DOHH2 (cell line): Measurements from ENCODE around the gene LARGE1.

Experiments
- H3F3A ChIP-seq: fragments of 200-600 bp; sonication (generic), shearing (Covaris generic); 2 replicates; pipeline ENCODE4 v1.6.0; 2016; ENCODE audit warnings: antibody characterized with exemption, mild to moderate bottlenecking; ENCODE audit not compliant: control insufficient read depth, insufficient read depth
- H3K27ac ChIP-seq: fragments of 200-600 bp; sonication (generic); 2 replicates; pipeline ENCODE4 v1.5.1; 2014; ENCODE audit warnings: low read depth, mild to moderate bottlenecking, low read length, moderate library complexity
- H3K27me3 ChIP-seq: fragments of 200-600 bp; sonication (generic); 2 replicates; pipeline ENCODE4 v1.6.1; 2014; ENCODE audit warnings: mild to moderate bottlenecking, low read length, mixed read lengths; ENCODE audit not compliant: control insufficient read depth
- H3K36me3 ChIP-seq: fragments of 200-600 bp; sonication (generic); 2 replicates; pipeline ENCODE4 v1.6.1; 2014; ENCODE audit warnings: mild to moderate bottlenecking, low read length, moderate library complexity, mixed read lengths; ENCODE audit not compliant: control insufficient read depth
- H3K4me1 ChIP-seq: fragments of 200-600 bp; sonication (generic); 2 replicates; pipeline ENCODE4 v1.6.1; 2014; ENCODE audit warnings: mild to moderate bottlenecking, low read length, mixed read lengths; ENCODE audit not compliant: control insufficient read depth
- H3K4me2 ChIP-seq: fragments of 200-600 bp; sonication (generic); 2 replicates; pipeline ENCODE4 v1.6.0; 2014; ENCODE audit warnings: mild to moderate bottlenecking, low read length, moderate library complexity
- H3K4me3 ChIP-seq: fragments of 200-600 bp; sonication (generic); 2 replicates; pipeline ENCODE4 v1.5.1; 2014; ENCODE audit warnings: mild to moderate bottlenecking, low read length, mixed read lengths
- H3K79me2 ChIP-seq: fragments of 200-600 bp; sonication (generic); 2 replicates; pipeline ENCODE4 v1.6.1; 2014; ENCODE audit warnings: mild to moderate bottlenecking, low read length, mixed read lengths; ENCODE audit not compliant: control insufficient read depth
- H3K9me2 ChIP-seq: fragments of 200-600 bp; sonication (generic); replicated peaks from 2 replicates; pipeline ENCODE4 v1.6.1; 2014; ENCODE audit warnings: mild to moderate bottlenecking, low read length, mixed read lengths; ENCODE audit not compliant: control insufficient read depth
- H3K9me3 ChIP-seq: fragments of 200-600 bp; sonication (generic); 2 replicates; pipeline ENCODE4 v1.6.1; 2014; ENCODE audit warnings: antibody characterized with exemption, low read length, mixed read lengths; ENCODE audit not compliant: control insufficient read depth, insufficient read depth
- H4K20me1 ChIP-seq: fragments of 200-600 bp; sonication (generic); 2 replicates; pipeline ENCODE4 v1.6.0; 2014; ENCODE audit warnings: low read depth, mild to moderate bottlenecking, antibody characterized with exemption, low read length, moderate library complexity; ENCODE audit not compliant: control insufficient read depth, insufficient read depth
- EZH2phosphoT487 ChIP-seq: fragments of 200-600 bp; sonication (generic); IDR thresholded peaks from 2 replicates; pipeline ENCODE4 v1.6.1; 2017; ENCODE audit warnings: borderline replicate concordance, mild to moderate bottlenecking, antibody characterized with exemption, low read length, moderate library complexity, mixed read lengths
- TF ChIP-seq, protein P1 (sequence below): fragments of 200-600 bp; sonication (generic); IDR thresholded peaks from one replicate; pipeline ENCODE4 v1.5.1; 2014; ENCODE audit warnings: antibody characterized with exemption, mild to moderate bottlenecking, low read depth, low read length; ENCODE audit not compliant: poor library complexity, severe bottlenecking

LARGE1 gene

DNA sequence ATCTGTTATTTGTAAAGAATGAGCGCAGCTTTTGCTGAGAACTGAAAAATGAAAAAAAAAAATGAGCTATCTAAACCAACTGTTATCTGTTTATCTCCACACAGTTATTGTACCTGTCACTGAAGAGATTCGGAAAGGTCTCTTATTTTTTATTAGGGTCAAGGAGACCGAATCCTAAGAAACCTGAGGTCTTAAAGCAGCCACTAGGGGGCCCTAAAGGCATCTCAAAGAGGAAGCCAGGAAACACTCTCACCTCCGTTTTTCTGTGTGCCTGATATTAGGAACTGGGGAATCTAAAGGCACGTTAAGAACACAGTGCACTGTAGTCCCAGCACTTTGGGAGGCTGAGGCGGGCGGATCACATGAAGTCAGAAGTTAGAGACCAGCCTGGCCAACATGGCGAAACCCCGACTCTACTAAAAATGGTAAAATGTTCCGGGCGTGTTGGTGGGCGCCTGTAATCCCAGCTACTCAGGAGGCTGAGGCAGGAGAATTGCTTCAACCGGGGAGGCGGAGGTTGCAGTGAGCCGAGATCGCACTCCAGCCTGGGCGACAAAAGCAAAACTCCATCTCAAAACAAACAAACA lies 3.5 kb upstream of the LARGE1 start:
- H3K4me3 ChIP-seq = no peak overlapping the region

DNA sequence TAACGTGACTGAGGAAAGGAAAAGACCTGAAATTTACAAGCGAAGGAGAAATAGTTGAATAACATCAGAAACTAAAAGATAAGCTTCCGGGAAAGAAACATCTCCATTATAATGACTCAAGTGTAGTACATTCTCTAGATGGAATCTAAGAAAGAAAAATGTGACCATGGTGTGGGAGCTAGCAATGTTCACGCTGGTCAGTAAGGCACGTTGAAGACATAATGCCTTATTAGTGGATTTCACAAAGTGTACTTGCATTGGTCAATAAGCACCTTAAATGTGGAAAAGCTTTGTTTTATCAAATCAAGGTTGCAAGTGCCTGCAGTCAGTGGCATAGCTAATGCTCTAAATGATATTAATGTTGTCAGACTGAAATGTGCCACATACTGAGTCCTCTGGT lies 2.8 kb upstream of the LARGE1 start:
- Histone ChIP-seq H3K4me3 (no peak overlapping the region), H3K4me1 (no peaks in the 10 kb centered on the region), H3K9me2 (no peaks in the 10 kb centered on the region), H3F3A (no peaks in the 10 kb centered on the region), H3K4me2 (no peak overlapping the region), H3K27ac (no peak overlapping the region), H3K36me3 (no peaks in the 10 kb centered on the region), H3K27me3 (peaks cover 15% of the 10 kb centered on the region), H3K9me3 (no peaks in the 10 kb centered on the region), H4K20me1 (no peaks in the 10 kb centered on the region), H3K79me2 (no peaks in the 10 kb centered on the region)
- TF ChIP-seq, protein P1, sequence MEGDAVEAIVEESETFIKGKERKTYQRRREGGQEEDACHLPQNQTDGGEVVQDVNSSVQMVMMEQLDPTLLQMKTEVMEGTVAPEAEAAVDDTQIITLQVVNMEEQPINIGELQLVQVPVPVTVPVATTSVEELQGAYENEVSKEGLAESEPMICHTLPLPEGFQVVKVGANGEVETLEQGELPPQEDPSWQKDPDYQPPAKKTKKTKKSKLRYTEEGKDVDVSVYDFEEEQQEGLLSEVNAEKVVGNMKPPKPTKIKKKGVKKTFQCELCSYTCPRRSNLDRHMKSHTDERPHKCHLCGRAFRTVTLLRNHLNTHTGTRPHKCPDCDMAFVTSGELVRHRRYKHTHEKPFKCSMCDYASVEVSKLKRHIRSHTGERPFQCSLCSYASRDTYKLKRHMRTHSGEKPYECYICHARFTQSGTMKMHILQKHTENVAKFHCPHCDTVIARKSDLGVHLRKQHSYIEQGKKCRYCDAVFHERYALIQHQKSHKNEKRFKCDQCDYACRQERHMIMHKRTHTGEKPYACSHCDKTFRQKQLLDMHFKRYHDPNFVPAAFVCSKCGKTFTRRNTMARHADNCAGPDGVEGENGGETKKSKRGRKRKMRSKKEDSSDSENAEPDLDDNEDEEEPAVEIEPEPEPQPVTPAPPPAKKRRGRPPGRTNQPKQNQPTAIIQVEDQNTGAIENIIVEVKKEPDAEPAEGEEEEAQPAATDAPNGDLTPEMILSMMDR = no peak
- no peak for TF ChIP-seq EZH2phosphoT487

More for the DNA sequence above, 3.5 kb upstream of the LARGE1 start:
- H4K20me1 ChIP-seq = no peaks in the 10 kb centered on the region
- no peaks in the 10 kb centered on the region for H3K9me3 ChIP-seq
- TF ChIP-seq, protein P1 = peak; percentile 72
- no peak for TF ChIP-seq EZH2phosphoT487
- H3K4me1 ChIP-seq = no peaks in the 10 kb centered on the region
- H3K27me3 ChIP-seq = peaks cover 15% of the 10 kb centered on the region
- H3K4me2 ChIP-seq = no peak overlapping the region
- no peaks in the 10 kb centered on the region for H3K36me3 ChIP-seq
- H3K9me2 ChIP-seq = no peaks in the 10 kb centered on the region
- H3K27ac ChIP-seq = no peak overlapping the region
- H3K79me2 ChIP-seq = no peaks in the 10 kb centered on the region
- no peaks in the 10 kb centered on the region for H3F3A ChIP-seq

DNA sequence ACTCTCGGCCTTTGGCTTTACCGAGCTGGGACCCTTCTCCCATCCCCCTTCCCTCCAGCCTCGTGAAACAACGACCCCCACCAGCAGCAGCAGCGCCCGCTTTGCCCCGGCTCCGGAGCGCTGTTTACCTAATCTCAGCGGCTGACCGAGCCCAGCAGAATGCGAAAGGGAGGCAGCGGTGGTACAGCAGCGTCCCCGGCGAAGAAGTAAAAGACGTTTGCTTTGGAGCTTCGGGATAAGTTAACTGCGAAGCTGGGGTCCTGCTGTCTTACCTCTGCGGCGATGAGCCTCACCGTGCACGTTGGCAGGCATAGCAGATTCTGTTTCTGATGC lies 2.0 kb upstream of the LARGE1 start:
- Histone ChIP-seq H4K20me1 (no peaks in the 10 kb centered on the region), H3K4me3 (no peak overlapping the region), H3K9me3 (no peaks in the 10 kb centered on the region), H3K27me3 (peaks cover 15% of the 10 kb centered on the region), H3K9me2 (no peaks in the 10 kb centered on the region), H3F3A (no peaks in the 10 kb centered on the region), H3K4me1 (no peaks in the 10 kb centered on the region), H3K79me2 (no peaks in the 10 kb centered on the region), H3K4me2 (no peak overlapping the region), H3K27ac (no peak overlapping the region), H3K36me3 (no peaks in the 10 kb centered on the region)
- TF ChIP-seq EZH2phosphoT487 = no peak
- TF ChIP-seq, protein P1 = no peak
